BLaER1 (cell line): Measurements from ENCODE around the gene PADI1.

ENCODE experiments used
- H3K27ac ChIP-seq: shearing (Covaris generic); formaldehyde crosslinking; 2 replicates; pipeline ENCODE4 v1.8.1; 2022
- H3K27me3 ChIP-seq: shearing (Covaris generic); formaldehyde crosslinking; 2 replicates; pipeline ENCODE4 v1.8.1; 2022
- H3K36me3 ChIP-seq: shearing (Covaris generic); formaldehyde crosslinking; 2 replicates; pipeline ENCODE4 v1.8.1; 2022
- H3K4me1 ChIP-seq: shearing (Covaris generic); formaldehyde crosslinking; 2 replicates; pipeline ENCODE4 v1.8.1; 2022
- H3K4me2 ChIP-seq: shearing (Covaris generic); formaldehyde crosslinking; 2 replicates; pipeline ENCODE4 v1.8.1; 2022
- H3K4me3 ChIP-seq: shearing (Covaris generic); formaldehyde crosslinking; 2 replicates; pipeline ENCODE4 v1.8.1; 2022
- H3K9ac ChIP-seq: shearing (Covaris generic); formaldehyde crosslinking; 2 replicates; pipeline ENCODE4 v1.8.1; 2022
- H3K9me3 ChIP-seq: shearing (Covaris generic); formaldehyde crosslinking; 2 replicates; pipeline ENCODE4 v1.8.1; 2022
- H4K20me1 ChIP-seq: shearing (Covaris generic); formaldehyde crosslinking; 2 replicates; pipeline ENCODE4 v1.8.1; 2022
- Cebpa-rat ChIP-seq: shearing (Covaris generic); IDR thresholded peaks from 2 replicates; pipeline ENCODE4 v1.8.1; 2022

PADI1 gene

GRCh38 chr1:17246971-17247370 lies 42.0 kb downstream of the PADI1 start:
- H3K27ac ChIP-seq: no peak overlapping the region
- H3K9me3 ChIP-seq: no peaks in the 10 kb centered on the region

GRCh38 chr1:17248781-17249180 lies 43.9 kb downstream of the PADI1 start, which contains the start of gene PADI3:
Gene PADI3, plus strand, starts transcription at chr1:17249098. Its CDS starts 40 bp downstream, at chr1:17249138.
- Histone ChIP-seq H4K20me1 (no peaks in the 10 kb centered on the region), H3K9me3 (no peaks in the 10 kb centered on the region), H3K4me3 (no peak within 1 kb of the TSS), H3K9ac (no peak within 1 kb of the TSS), H3K4me2 (no peak within 1 kb of the TSS), H3K27ac (no peak within 1 kb of the TSS), H3K36me3 (no peaks in the 10 kb centered on the region), H3K27me3 (no peaks in the 10 kb centered on the region), H3K4me1 (peaks cover 5% of the 10 kb centered on the region; the same call in 1 of the 2 replicates)
- TF ChIP-seq Cebpa-rat: no peak

More at GRCh38 chr1:17246971-17247370, 42.0 kb downstream of the PADI1 start:
- Histone ChIP-seq H3K4me1 (peaks cover 5% of the 10 kb centered on the region; the same call in 1 of the 2 replicates), H4K20me1 (no peaks in the 10 kb centered on the region), H3K9ac (no peak overlapping the region), H3K4me2 (no peak overlapping the region), H3K36me3 (no peaks in the 10 kb centered on the region), H3K27me3 (no peaks in the 10 kb centered on the region), H3K4me3 (no peak overlapping the region)
- no peak for TF ChIP-seq Cebpa-rat

- Histone ChIP-seq H3K9me3 (no peaks in the 10 kb centered on the region), H4K20me1 (no peaks in the 10 kb centered on the region), H3K27me3 (no peaks in the 10 kb centered on the region), H3K4me2 (no peak overlapping the region), H3K27ac (no peak overlapping the region), H3K4me3 (no peak overlapping the region), H3K36me3 (no peaks in the 10 kb centered on the region), H3K9ac (no peak overlapping the region), H3K4me1 (0 out of 2 replicates have a peak, but pooled peaks cover under 1% of the 10 kb centered on the region)
- no peak for TF ChIP-seq Cebpa-rat
Observed at GRCh38 chr1:17250601-17251000, 45.7 kb downstream of the PADI1 start.

GRCh38 chr1:17251246-17251645 lies 46.3 kb downstream of the PADI1 start:
- Histone ChIP-seq H3K27ac (no peak overlapping the region), H3K36me3 (no peaks in the 10 kb centered on the region), H3K4me3 (no peak overlapping the region), H3K9me3 (no peaks in the 10 kb centered on the region), H3K4me2 (no peak overlapping the region), H4K20me1 (no peaks in the 10 kb centered on the region), H3K9ac (no peak overlapping the region), H3K4me1 (no peaks in the 10 kb centered on the region), H3K27me3 (no peaks in the 10 kb centered on the region)
- no peak for TF ChIP-seq Cebpa-rat

GRCh38 chr1:17251701-17252376 lies 46.9 kb downstream of the PADI1 start:
- TF ChIP-seq Cebpa-rat: no peak
- no peak overlapping the region for H3K27ac ChIP-seq

GRCh38 chr1:17255336-17255735 lies 50.4 kb downstream of the PADI1 start:
- no peak overlapping the region for H3K4me2 ChIP-seq
- no peak overlapping the region for H3K4me3 ChIP-seq
- no peak for TF ChIP-seq Cebpa-rat
- H3K4me1 ChIP-seq: no peaks in the 10 kb centered on the region
- no peak overlapping the region for H3K27ac ChIP-seq
- H4K20me1 ChIP-seq: no peaks in the 10 kb centered on the region
- no peaks in the 10 kb centered on the region for H3K27me3 ChIP-seq
- H3K9me3 ChIP-seq: no peaks in the 10 kb centered on the region
- no peak overlapping the region for H3K9ac ChIP-seq
- H3K36me3 ChIP-seq: no peaks in the 10 kb centered on the region

More at GRCh38 chr1:17251701-17252376, 46.9 kb downstream of the PADI1 start:
- Histone ChIP-seq H4K20me1 (no peaks in the 10 kb centered on the region), H3K9ac (no peak overlapping the region), H3K9me3 (no peaks in the 10 kb centered on the region), H3K4me3 (no peak overlapping the region), H3K27me3 (no peaks in the 10 kb centered on the region), H3K4me1 (no peaks in the 10 kb centered on the region), H3K4me2 (no peak overlapping the region), H3K36me3 (no peaks in the 10 kb centered on the region)

GRCh38 chr1:17258116-17258757 lies 53.3 kb downstream of the PADI1 start:
- no peaks in the 10 kb centered on the region for H3K9me3 ChIP-seq
- H3K4me1 ChIP-seq: no peaks in the 10 kb centered on the region
- no peak overlapping the region for H3K9ac ChIP-seq
- H3K36me3 ChIP-seq: no peaks in the 10 kb centered on the region
- H3K4me2 ChIP-seq: no peak overlapping the region
- no peak overlapping the region for H3K4me3 ChIP-seq
- no peak overlapping the region for H3K27ac ChIP-seq
- H4K20me1 ChIP-seq: no peaks in the 10 kb centered on the region
- H3K27me3 ChIP-seq: no peaks in the 10 kb centered on the region
- TF ChIP-seq Cebpa-rat: no peak

- Histone ChIP-seq H3K9me3 (no peaks in the 10 kb centered on the region), H3K36me3 (no peaks in the 10 kb centered on the region), H3K4me3 (no peak overlapping the region), H3K27ac (no peak overlapping the region), H3K4me2 (no peak overlapping the region), H3K4me1 (no peaks in the 10 kb centered on the region), H3K9ac (no peak overlapping the region), H3K27me3 (no peaks in the 10 kb centered on the region), H4K20me1 (no peaks in the 10 kb centered on the region)
- TF ChIP-seq Cebpa-rat: no peak
Observed at GRCh38 chr1:17258758-17259130, 53.8 kb downstream of the PADI1 start.

- H3K4me2 ChIP-seq: no peak overlapping the region
Observed at GRCh38 chr1:17259233-17259873, 54.4 kb downstream of the PADI1 start.

GRCh38 chr1:17260264-17260663 lies 55.3 kb downstream of the PADI1 start:
- Histone ChIP-seq H3K9me3 (no peaks in the 10 kb centered on the region), H3K27ac (no peak overlapping the region), H3K36me3 (no peaks in the 10 kb centered on the region), H4K20me1 (no peaks in the 10 kb centered on the region), H3K4me3 (no peak overlapping the region), H3K4me2 (no peak overlapping the region), H3K27me3 (no peaks in the 10 kb centered on the region), H3K4me1 (no peaks in the 10 kb centered on the region), H3K9ac (no peak overlapping the region)
- TF ChIP-seq Cebpa-rat: no peak

More at GRCh38 chr1:17259233-17259873, 54.4 kb downstream of the PADI1 start:
- Histone ChIP-seq H3K9ac (no peak overlapping the region), H3K27ac (no peak overlapping the region), H3K27me3 (no peaks in the 10 kb centered on the region), H3K4me3 (no peak overlapping the region), H3K4me1 (no peaks in the 10 kb centered on the region), H4K20me1 (no peaks in the 10 kb centered on the region), H3K36me3 (no peaks in the 10 kb centered on the region), H3K9me3 (no peaks in the 10 kb centered on the region)
- no peak for TF ChIP-seq Cebpa-rat
